ENCODE measurements around the gene RHBDF2.

- TF ChIP-seq CTCF (IDR thresholded peaks at IDR 0.05) (no peak), POLR2A (IDR thresholded peaks at IDR 0.05) (no peak), EP300 (IDR thresholded peaks at IDR 0.05) (no peak), POLR2AphosphoS5 (IDR thresholded peaks at IDR 0.05) (no peak)
Observed at GRCh38 chr17:76469991-76470739, 31.1 kb downstream of the RHBDF2 start.

All from stomach (tissue), 4 donors.